Mesothelial cell of epicardium (in vitro differentiated cells): ENCODE data around the gene SMG7. TPM values are rescaled to one million over a fixed set of nuclear protein-coding genes. Genes with fewer than 3 reads are reported as not detected.

Experiments
- DNase-seq, 2 experiments: peaks; one replicate each; pipeline ENCODE4 v3.0.0; 2021; ENCODE audit warnings: low spot score in 2 of 2; ENCODE audit not compliant: unreplicated experiment in 2 of 2
- H3K27ac Mint-ChIP-seq: 2 replicates; pipeline ENCODE4 v1.8.0; 2021; ENCODE audit warnings: mixed read lengths
- H3K27me3 Mint-ChIP-seq: 2 replicates; pipeline ENCODE4 v1.8.0; 2021; ENCODE audit warnings: low read depth, mixed read lengths
- H3K36me3 Mint-ChIP-seq: 2 replicates; pipeline ENCODE4 v1.8.0; 2021; ENCODE audit warnings: mixed read lengths
- H3K4me1 Mint-ChIP-seq: 2 replicates; pipeline ENCODE4 v1.8.0; 2021; ENCODE audit warnings: mixed read lengths
- H3K4me3 Mint-ChIP-seq: 2 replicates; pipeline ENCODE4 v1.8.0; 2021; ENCODE audit warnings: mild to moderate bottlenecking, moderate library complexity, mixed read lengths
- H3K9me3 Mint-ChIP-seq: 2 replicates; pipeline ENCODE4 v1.8.0; 2021; ENCODE audit warnings: mixed read lengths
- total RNA-seq: library from RNA; stranded (reverse); gene quantifications from 3 replicates; pipeline ENCODE4 v1.2.1, GENCODE V29; 2021
- TF ChIP-seq, protein P1 (sequence below): fragments of 200-600 bp; sonication (generic); IDR thresholded peaks from one replicate; pipeline ENCODE4 v1.5.0; 2021; ENCODE audit warnings: antibody characterized with exemption; ENCODE audit not compliant: unreplicated experiment

Gene SMG7
- total RNA-seq, 1 donor from 2014 or later = 60.6 TPM

DNA sequence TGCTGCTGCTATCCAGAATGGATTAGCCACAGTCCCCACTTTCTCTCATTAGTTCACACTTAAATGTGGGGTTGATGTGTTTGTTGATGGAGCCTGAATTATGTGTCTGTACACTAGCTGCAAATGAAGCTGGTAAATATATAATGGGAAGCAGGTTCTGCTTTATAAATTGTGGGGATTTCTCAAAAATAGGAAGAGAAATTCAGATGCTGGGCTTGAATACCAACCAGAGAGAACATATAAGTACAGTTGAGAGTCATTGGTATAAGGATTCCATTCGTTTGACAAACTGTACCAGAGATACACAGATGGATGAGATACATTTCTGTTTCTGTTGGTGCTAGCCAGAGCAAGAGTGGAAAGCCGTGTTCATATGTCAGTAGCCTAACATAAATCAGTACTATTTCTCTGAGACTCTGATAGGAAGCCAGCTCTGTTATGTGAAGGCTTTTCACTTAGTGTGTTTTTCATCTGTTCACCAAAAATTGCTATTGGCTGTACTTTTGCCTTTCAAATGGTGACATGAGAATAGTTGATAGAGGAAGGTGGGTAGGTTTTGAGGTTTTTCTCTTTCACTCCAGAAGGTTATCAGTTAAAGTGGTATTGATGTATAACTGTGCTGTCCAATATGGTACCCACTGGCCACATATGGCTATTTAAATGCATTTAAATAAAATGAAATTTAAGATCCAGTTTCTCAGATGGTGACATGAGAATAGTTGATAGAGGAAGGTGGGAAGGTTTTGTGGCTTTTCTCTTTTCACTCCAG is 15.6 kb downstream of the SMG7 start:
- no peak for DNase-seq

DNA sequence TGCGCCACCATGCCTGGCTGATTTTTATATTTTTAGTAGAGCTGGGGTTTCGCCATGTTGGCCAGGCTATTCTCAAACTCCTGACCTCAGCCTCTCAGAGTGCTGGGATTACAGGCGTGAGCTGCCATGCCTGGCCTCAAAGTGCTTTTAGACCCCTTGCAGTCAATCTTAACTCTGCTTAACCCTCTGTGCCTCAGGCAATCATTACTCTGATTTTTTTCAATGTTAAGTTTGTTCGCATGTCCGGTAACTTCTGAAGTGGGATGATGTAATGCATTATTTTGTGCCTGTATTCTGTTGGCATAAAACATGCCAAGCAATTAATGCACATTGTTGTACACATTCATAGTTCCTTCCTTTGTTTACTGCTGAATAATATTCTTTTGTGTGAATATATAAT is 18.6 kb downstream of the SMG7 start:
- Mint-ChIP-seq H3K36me3 (peaks cover 11% of the 10 kb centered on the region), H3K4me3 (no peak overlapping the region), H3K4me1 (no peaks in the 10 kb centered on the region), H3K27ac (no peak overlapping the region), H3K27me3 (no peaks in the 10 kb centered on the region), H3K9me3 (peaks cover 5% of the 10 kb centered on the region)
- TF ChIP-seq, protein P1, sequence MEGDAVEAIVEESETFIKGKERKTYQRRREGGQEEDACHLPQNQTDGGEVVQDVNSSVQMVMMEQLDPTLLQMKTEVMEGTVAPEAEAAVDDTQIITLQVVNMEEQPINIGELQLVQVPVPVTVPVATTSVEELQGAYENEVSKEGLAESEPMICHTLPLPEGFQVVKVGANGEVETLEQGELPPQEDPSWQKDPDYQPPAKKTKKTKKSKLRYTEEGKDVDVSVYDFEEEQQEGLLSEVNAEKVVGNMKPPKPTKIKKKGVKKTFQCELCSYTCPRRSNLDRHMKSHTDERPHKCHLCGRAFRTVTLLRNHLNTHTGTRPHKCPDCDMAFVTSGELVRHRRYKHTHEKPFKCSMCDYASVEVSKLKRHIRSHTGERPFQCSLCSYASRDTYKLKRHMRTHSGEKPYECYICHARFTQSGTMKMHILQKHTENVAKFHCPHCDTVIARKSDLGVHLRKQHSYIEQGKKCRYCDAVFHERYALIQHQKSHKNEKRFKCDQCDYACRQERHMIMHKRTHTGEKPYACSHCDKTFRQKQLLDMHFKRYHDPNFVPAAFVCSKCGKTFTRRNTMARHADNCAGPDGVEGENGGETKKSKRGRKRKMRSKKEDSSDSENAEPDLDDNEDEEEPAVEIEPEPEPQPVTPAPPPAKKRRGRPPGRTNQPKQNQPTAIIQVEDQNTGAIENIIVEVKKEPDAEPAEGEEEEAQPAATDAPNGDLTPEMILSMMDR = no peak
- DNase-seq = no peak

More for the DNA sequence above, 15.6 kb downstream of the SMG7 start:
- H3K9me3 Mint-ChIP-seq = no peaks in the 10 kb centered on the region
- H3K27me3 Mint-ChIP-seq = no peaks in the 10 kb centered on the region
- no peak overlapping the region for H3K27ac Mint-ChIP-seq
- peaks cover 7% of the 10 kb centered on the region for H3K36me3 Mint-ChIP-seq
- H3K4me1 Mint-ChIP-seq = peaks cover 8% of the 10 kb centered on the region
- TF ChIP-seq, protein P1 = no peak
- H3K4me3 Mint-ChIP-seq = no peak overlapping the region

DNA sequence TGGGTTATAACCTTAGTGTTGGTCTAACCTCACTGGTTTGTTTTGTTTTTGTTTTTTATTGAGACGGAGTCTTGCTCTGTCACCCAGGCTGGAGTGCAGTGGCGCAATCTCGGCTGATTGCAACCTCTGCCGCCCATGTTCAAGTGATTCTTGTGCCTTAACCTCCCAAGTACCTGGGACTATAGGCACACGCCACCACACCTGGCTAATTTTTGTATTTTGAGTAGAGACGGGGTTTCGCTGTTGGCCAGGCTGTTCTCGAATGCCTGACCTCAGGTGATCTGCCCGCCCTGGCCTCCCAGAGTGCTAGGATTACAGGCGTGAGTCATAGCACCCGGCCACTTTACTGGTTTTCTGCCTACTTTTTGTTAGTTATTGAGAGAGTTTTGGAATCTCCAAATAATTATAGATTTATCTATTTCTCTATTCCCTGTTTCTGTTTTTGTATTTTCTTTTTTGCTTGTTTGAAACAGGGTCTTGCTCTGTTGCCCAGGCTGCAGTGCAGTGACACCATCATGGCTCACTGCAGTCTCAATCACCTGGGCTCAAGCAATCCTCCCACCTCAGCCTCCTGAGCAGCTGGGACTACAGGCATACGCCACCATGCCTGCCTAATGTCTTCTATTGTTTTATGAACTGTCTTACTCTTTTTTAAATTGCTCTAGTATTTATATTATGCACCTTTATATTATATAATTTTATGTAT is 21.4 kb downstream of the SMG7 start:
- Mint-ChIP-seq H3K36me3 (peaks cover 7% of the 10 kb centered on the region), H3K4me1 (no peaks in the 10 kb centered on the region), H3K27me3 (no peaks in the 10 kb centered on the region), H3K4me3 (no peak overlapping the region), H3K27ac (no peak overlapping the region), H3K9me3 (peaks cover 5% of the 10 kb centered on the region)
- TF ChIP-seq, protein P1 = no peak
- no peak for DNase-seq

DNA sequence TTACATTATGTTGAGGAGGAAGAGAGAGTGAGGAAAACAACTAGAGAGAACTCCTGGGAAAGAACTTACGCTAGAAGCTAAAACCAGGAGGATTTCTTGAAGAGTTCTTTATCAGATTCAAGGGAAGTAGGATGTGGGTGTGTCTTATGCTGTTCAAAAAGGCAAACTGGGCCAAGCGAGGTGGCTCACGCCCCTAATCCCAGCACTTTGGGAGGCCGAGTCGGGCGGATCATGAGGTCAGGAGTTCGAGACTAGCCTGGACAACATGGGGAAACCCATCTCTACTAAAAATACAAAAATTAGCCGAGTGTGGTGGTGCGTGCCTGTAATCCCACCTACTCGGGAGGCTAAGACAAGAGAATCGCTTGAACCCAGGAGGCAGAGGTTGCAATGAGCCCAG is 23.1 kb downstream of the SMG7 start:
- H3K9me3 Mint-ChIP-seq = peaks cover 5% of the 10 kb centered on the region
- no peaks in the 10 kb centered on the region for H3K4me1 Mint-ChIP-seq
- DNase-seq = no peak
- H3K4me3 Mint-ChIP-seq = no peak overlapping the region
- H3K27me3 Mint-ChIP-seq = no peaks in the 10 kb centered on the region
- peaks cover 7% of the 10 kb centered on the region for H3K36me3 Mint-ChIP-seq
- TF ChIP-seq, protein P1 = no peak
- H3K27ac Mint-ChIP-seq = no peak overlapping the region

DNA sequence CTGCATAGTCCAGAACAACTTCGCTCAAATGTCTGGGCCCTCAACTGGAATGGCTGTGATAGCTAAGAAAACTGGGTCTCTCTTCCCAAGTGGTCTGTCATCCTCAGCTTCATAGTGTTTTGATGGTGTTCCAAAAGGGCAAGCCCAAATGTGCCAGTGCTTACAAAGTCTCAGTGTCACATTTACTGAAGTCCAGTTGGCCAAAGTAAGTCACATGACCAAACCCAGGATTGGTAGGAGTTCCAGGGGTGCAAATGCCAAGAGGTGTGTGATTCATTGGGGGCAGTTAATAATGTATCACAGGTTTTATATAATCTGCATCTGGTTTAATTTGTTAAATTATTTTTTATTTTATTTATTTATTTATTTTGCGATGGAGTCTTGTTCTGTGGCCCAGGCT is 24.9 kb downstream of the SMG7 start:
- TF ChIP-seq, protein P1 = no peak
- peaks cover 7% of the 10 kb centered on the region for H3K36me3 Mint-ChIP-seq
- no peaks in the 10 kb centered on the region for H3K4me1 Mint-ChIP-seq
- no peak for DNase-seq
- no peaks in the 10 kb centered on the region for H3K27me3 Mint-ChIP-seq
- no peak overlapping the region for H3K4me3 Mint-ChIP-seq
- H3K9me3 Mint-ChIP-seq = peaks cover 5% of the 10 kb centered on the region
- no peak overlapping the region for H3K27ac Mint-ChIP-seq
